Measurements from ENCODE around the gene ARL3.
A peak's percentile ranks its signal among the peaks of the same experiment; 100 is the strongest.
"Not testable (repeated sequence)": the region's sequence is repeated elsewhere in the genome, so short reads cannot be mapped to it uniquely, and the experiment has no call there.

ARL3 gene

GRCh38 chr10:102735065-102735562, 20.9 kb upstream of the ARL3 start:
- DNase-seq (ENCODE audit: low read depth) = no peak

- no peak for DNase-seq (ENCODE audit: low read depth)
Observed at GRCh38 chr10:102732661-102733060, 18.5 kb upstream of the ARL3 start.

GRCh38 chr10:102731222-102731800, 17.1 kb upstream of the ARL3 start:
- DNase-seq (ENCODE audit: low read depth) = no peak

- peak; percentile 41 for DNase-seq (ENCODE audit: low read depth)
Observed at GRCh38 chr10:102729029-102730026, 15.1 kb upstream of the ARL3 start.

- DNase-seq (ENCODE audit: low read depth) = no peak
Observed at GRCh38 chr10:102727037-102727818, 13.0 kb upstream of the ARL3 start.

- no peak for DNase-seq (ENCODE audit: low read depth)
Observed at GRCh38 chr10:102726274-102726673, 12.1 kb upstream of the ARL3 start.

GRCh38 chr10:102723989-102724388, 9.8 kb upstream of the ARL3 start:
- no peak for DNase-seq (ENCODE audit: low read depth)

- no peak for DNase-seq (ENCODE audit: low read depth)
Observed at GRCh38 chr10:102721954-102722353, 7.8 kb upstream of the ARL3 start.

GRCh38 chr10:102720775-102721301, 6.6 kb upstream of the ARL3 start:
- no peak for DNase-seq (ENCODE audit: low read depth)

- no peak for DNase-seq (ENCODE audit: low read depth)
Observed at GRCh38 chr10:102720337-102720736, 6.1 kb upstream of the ARL3 start.

GRCh38 chr10:102718220-102718619, 4.0 kb upstream of the ARL3 start:
- no peak for DNase-seq (ENCODE audit: low read depth)

GRCh38 chr10:102716900-102717565, 2.8 kb upstream of the ARL3 start:
- not testable (repeated sequence) for DNase-seq (ENCODE audit: low read depth)

- no peak for DNase-seq (ENCODE audit: low read depth)
Observed at GRCh38 chr10:102715880-102716279, 1.7 kb upstream of the ARL3 start.

GRCh38 chr10:102714621-102715455, 641 bp upstream of the ARL3 start, which contains the start of gene SFXN2:
TSS of gene SFXN2 (plus strand) at chr10:102714636. CDS start at chr10:102726637, 12,001 bp downstream.
- peak; percentile 33 for DNase-seq (ENCODE audit: low read depth)

- no peak for DNase-seq (ENCODE audit: low read depth)
Observed at GRCh38 chr10:102713539-102713813, 721 bp downstream of the ARL3 start.

GRCh38 chr10:102712843-102713538, 1.2 kb downstream of the ARL3 start:
- no peak for DNase-seq (ENCODE audit: low read depth)

GRCh38 chr10:102712089-102712488, 2.1 kb downstream of the ARL3 start:
- DNase-seq (ENCODE audit: low read depth) = no peak

- no peak for DNase-seq (ENCODE audit: low read depth)
Observed at GRCh38 chr10:102710609-102711008, 3.6 kb downstream of the ARL3 start.

- no peak for DNase-seq (ENCODE audit: low read depth)
Observed at GRCh38 chr10:102705531-102705930, 8.7 kb downstream of the ARL3 start.

GRCh38 chr10:102704915-102705314, 9.3 kb downstream of the ARL3 start:
- no peak for DNase-seq (ENCODE audit: low read depth)

Data from stimulated activated CD8-positive, alpha-beta memory T cell treated with anti-CD3 and anti-CD28 coated beads, Interleukin-4, amount 100 ng/mL, for 24 hours (primary cell).